H9 (cell line): ENCODE data around the gene C10orf120. TPM values are rescaled to one million over a fixed set of nuclear protein-coding genes. Genes with fewer than 3 reads are reported as not detected.

Experiments
- DNase-seq: peaks from one replicate; pipeline ENCODE4 v3.0.0-alpha.2; 2017
- H2AFZ ChIP-seq: one replicate; pipeline ENCODE4 v1.6.1; 2013; ENCODE audit warnings: mild to moderate bottlenecking, low read length, control low read depth, moderate library complexity
- H2AK5ac ChIP-seq: 2 replicates; pipeline ENCODE4 v1.6.1; 2013; ENCODE audit warnings: low read length, control low read depth, mixed read lengths; ENCODE audit not compliant: insufficient read length
- H2BK120ac ChIP-seq: one replicate; pipeline ENCODE4 v1.6.1; 2013; ENCODE audit warnings: low read depth, mild to moderate bottlenecking, low read length, control low read depth, inconsistent platforms; ENCODE audit not compliant: poor library complexity, severe bottlenecking
- H2BK12ac ChIP-seq: 2 replicates; pipeline ENCODE4 v1.6.1; 2013; ENCODE audit warnings: low read length, control low read depth, mixed read lengths, low read depth; ENCODE audit not compliant: insufficient read length
- H2BK15ac ChIP-seq: 2 replicates; pipeline ENCODE4 v1.6.1; 2013; ENCODE audit warnings: low read depth, low read length, control low read depth
- H2BK20ac ChIP-seq: one replicate; pipeline ENCODE4 v1.6.1; 2013; ENCODE audit warnings: low read depth, mild to moderate bottlenecking, low read length, control low read depth, inconsistent platforms; ENCODE audit not compliant: poor library complexity, severe bottlenecking
- H2BK5ac ChIP-seq: 2 replicates; pipeline ENCODE4 v1.6.1; 2013; ENCODE audit warnings: low read length, control low read depth, mixed read lengths; ENCODE audit not compliant: insufficient read length
- H3K14ac ChIP-seq: 2 replicates; pipeline ENCODE4 v1.6.1; 2013; ENCODE audit warnings: low read length, control low read depth; ENCODE audit not compliant: insufficient read depth
- H3K18ac ChIP-seq: 2 replicates; pipeline ENCODE4 v1.6.1; 2013; ENCODE audit warnings: low read depth, mild to moderate bottlenecking, mixed read lengths, low read length, control low read depth; ENCODE audit not compliant: insufficient read length
- H3K23ac ChIP-seq: 2 replicates; pipeline ENCODE4 v1.6.1; 2013; ENCODE audit warnings: low read length, control low read depth, mixed read lengths, low read depth; ENCODE audit not compliant: insufficient read length
- H3K23me2 ChIP-seq: 2 replicates; pipeline ENCODE4 v1.6.1; 2013; ENCODE audit warnings: low read depth, mild to moderate bottlenecking, mixed read lengths, low read length, control low read depth; ENCODE audit not compliant: insufficient read length, poor library complexity, severe bottlenecking
- H3K27ac ChIP-seq: 2 replicates; pipeline ENCODE4 v1.5.1; 2013; ENCODE audit warnings: low read length, control low read depth, mixed read lengths, low read depth; ENCODE audit not compliant: insufficient read length
- H3K27me3 ChIP-seq: 2 replicates; pipeline ENCODE4 v1.6.1; 2013; ENCODE audit warnings: low read length, control low read depth, inconsistent platforms; ENCODE audit not compliant: insufficient read depth
- H3K4ac ChIP-seq: 2 replicates; pipeline ENCODE4 v1.6.1; 2013; ENCODE audit warnings: low read depth, mild to moderate bottlenecking, control low read depth, inconsistent platforms, low read length, moderate library complexity
- H3K4me1 ChIP-seq: 2 replicates; pipeline ENCODE4 v1.6.1; 2013; ENCODE audit warnings: low read length, control low read depth, inconsistent platforms; ENCODE audit not compliant: insufficient read depth
- H3K4me2 ChIP-seq: 2 replicates; pipeline ENCODE4 v1.6.1; 2013; ENCODE audit warnings: low read length, control low read depth, mixed read lengths; ENCODE audit not compliant: insufficient read length, insufficient read depth
- H3K56ac ChIP-seq: 2 replicates; pipeline ENCODE4 v1.6.1; 2013; ENCODE audit warnings: low read depth, mild to moderate bottlenecking, mixed read lengths, low read length, control low read depth; ENCODE audit not compliant: insufficient read length
- H3K79me1 ChIP-seq: 2 replicates; pipeline ENCODE4 v1.6.1; 2013; ENCODE audit warnings: low read depth, mild to moderate bottlenecking, moderate library complexity, low read length, control low read depth, inconsistent platforms; ENCODE audit not compliant: insufficient read depth, poor library complexity, severe bottlenecking
- H3K79me2 ChIP-seq: 2 replicates; pipeline ENCODE4 v1.6.1; 2013; ENCODE audit warnings: low read length, control low read depth, inconsistent platforms; ENCODE audit not compliant: insufficient read depth
- H3K9ac ChIP-seq: 2 replicates; pipeline ENCODE4 v1.6.1; 2013; ENCODE audit warnings: low read length, control low read depth, mixed read lengths; ENCODE audit not compliant: insufficient read length; ENCODE audit errors: extremely low read depth
- H3K9me3 ChIP-seq: one replicate; pipeline ENCODE4 v1.6.1; 2013; ENCODE audit warnings: low read depth, low read length, inconsistent platforms; ENCODE audit not compliant: control insufficient read depth
- H3T11ph ChIP-seq: one replicate; pipeline ENCODE4 v1.6.1; 2013; ENCODE audit warnings: mild to moderate bottlenecking, low read length, control low read depth, inconsistent platforms
- H4K20me1 ChIP-seq: one replicate; pipeline ENCODE4 v1.6.1; 2013; ENCODE audit not compliant: control insufficient read depth, insufficient read length, insufficient read depth
- H4K5ac ChIP-seq: 2 replicates; pipeline ENCODE4 v1.6.1; 2013; ENCODE audit warnings: low read depth, mild to moderate bottlenecking, mixed read lengths, low read length, control low read depth; ENCODE audit not compliant: insufficient read length
- H4K8ac ChIP-seq: replicated peaks from 2 replicates; pipeline ENCODE4 v1.6.1; 2013; ENCODE audit warnings: low read length, control low read depth, mixed read lengths, low read depth; ENCODE audit not compliant: insufficient read length
- H4K91ac ChIP-seq: 2 replicates; pipeline ENCODE4 v1.6.1; 2013; ENCODE audit warnings: low read depth, mild to moderate bottlenecking, moderate library complexity, mixed read lengths, low read length, control low read depth; ENCODE audit not compliant: insufficient read length
- H3K27ac Mint-ChIP-seq, 3 experiments: 2 replicates in 2 of 3; 3 replicates in 1 of 3; pipeline ENCODE4 v1.8.0; 2020 to 2021; ENCODE audit warnings: mixed read lengths in 3 of 3, mild to moderate bottlenecking in 1 of 3, moderate library complexity in 1 of 3
- H3K27me3 Mint-ChIP-seq: 2 replicates; pipeline ENCODE4 v1.8.0; 2021; ENCODE audit warnings: low read depth, mild to moderate bottlenecking, moderate library complexity, mixed read lengths
- H3K36me3 Mint-ChIP-seq, 3 experiments: 2 replicates in 2 of 3; 3 replicates in 1 of 3; pipeline ENCODE4 v1.8.0; 2020 to 2021; ENCODE audit warnings: low read depth in 3 of 3, mixed read lengths in 3 of 3; ENCODE audit not compliant: insufficient read depth in 1 of 3
- H3K4me1 Mint-ChIP-seq, 2 experiments: 2 replicates each; pipeline ENCODE4 v1.8.0; 2020; ENCODE audit warnings: mixed read lengths in 2 of 2
- H3K4me3 Mint-ChIP-seq, 2 experiments: 2 replicates in 1 of 2; 3 replicates in 1 of 2; pipeline ENCODE4 v1.8.0; 2020 to 2021; ENCODE audit warnings: mild to moderate bottlenecking in 2 of 2, mixed read lengths in 2 of 2, moderate library complexity in 1 of 2
- H3K9me3 Mint-ChIP-seq, 2 experiments: 2 replicates in 1 of 2; 3 replicates in 1 of 2; pipeline ENCODE4 v1.8.0; 2020; ENCODE audit warnings: mild to moderate bottlenecking in 2 of 2, mixed read lengths in 2 of 2, moderate library complexity in 1 of 2
- CTCF ChIP-seq: fragments of 200-600 bp; sonication (generic); conservative IDR thresholded peaks from 3 replicates; pipeline ENCODE4 v1.8.0; 2021; ENCODE audit warnings: antibody characterized with exemption, mild to moderate bottlenecking
- WGBS: extraction: QIAGEN DNeasy Blood & Tissue Kit; methylation state at CpG from one replicate; pipeline ENCODE4 v1.1.7; 2013; ENCODE audit warnings: missing lambda C conversion rate, low lambda C conversion rate, mixed read lengths; ENCODE audit not compliant: insufficient read length; ENCODE audit errors: extremely low coverage; 5-methylcytosine and 5-hydroxymethylcytosine counted together
- total RNA-seq: library from RNA; stranded (reverse); gene quantifications from 2 replicates; pipeline ENCODE4 v1.2.1, GENCODE V29; 2021

C10orf120 gene
- total RNA-seq, 1 experiment from 2014 or later = not detected

- H3K23ac ChIP-seq = no peak overlapping the region
- no peak overlapping the region for H3K4me2 ChIP-seq
- H4K5ac ChIP-seq = no peak overlapping the region
- H3K56ac ChIP-seq = no peak overlapping the region
- no peak overlapping the region for H3K27ac ChIP-seq
- no CpG with 5 or more reads among the region's 2 CpGs for WGBS
- H4K91ac ChIP-seq = no peak overlapping the region
- no peaks in the 10 kb centered on the region for H3K79me2 ChIP-seq
- H3K9me3 ChIP-seq = no peaks in the 10 kb centered on the region
- no peak overlapping the region for H3T11ph ChIP-seq
- no peak overlapping the region for H3K14ac ChIP-seq
- no peak overlapping the region for H4K8ac ChIP-seq
- no peak overlapping the region for H2AFZ ChIP-seq
- no peaks in the 10 kb centered on the region for H3K79me1 ChIP-seq
- Mint-ChIP-seq H3K27me3 (no peaks in the 10 kb centered on the region; the same call in 1 of the 2 replicates), H3K9me3 (no peaks in the 10 kb centered on the region), H3K27ac (no peak overlapping the region), H3K36me3 (no peaks in the 10 kb centered on the region), H3K4me1 (peaks cover 18 to 20% of the 10 kb centered on the region in 2 experiments), H3K4me3 (no peak overlapping the region)
- H2AK5ac ChIP-seq = no peak overlapping the region
- no peaks in the 10 kb centered on the region for H4K20me1 ChIP-seq
- H3K4me1 ChIP-seq = peaks cover 4% of the 10 kb centered on the region; the same call in 1 of the 2 replicates
- no peak overlapping the region for H2BK20ac ChIP-seq
- TF ChIP-seq CTCF = no peak
- no peak overlapping the region for H3K4ac ChIP-seq
- no peaks in the 10 kb centered on the region for H3K27me3 ChIP-seq
- no peaks in the 10 kb centered on the region for H3K23me2 ChIP-seq
- H2BK12ac ChIP-seq = no peak overlapping the region
- H3K9ac ChIP-seq = no peak overlapping the region
- H2BK5ac ChIP-seq = no peak overlapping the region
- H2BK120ac ChIP-seq = no peak overlapping the region
- no peak for DNase-seq
- no peak overlapping the region for H2BK15ac ChIP-seq
- H3K18ac ChIP-seq = no peak overlapping the region
Measured at GRCh38 chr10:122733443-122733842, 33.8 kb upstream of the C10orf120 start.
